HG03457 (cell line): Measurements from ENCODE around the gene SEC11C.

Source experiments
- ATAC-seq: cut with Tn5 transposase; IDR thresholded peaks from one replicate; pipeline ENCODE4 v1.9.1; 2021; ENCODE audit warnings: moderate number of reproducible peaks; ENCODE audit not compliant: unreplicated experiment

SEC11C gene

GRCh38 chr18:59207506-59207905 is 67.8 kb downstream of the SEC11C start:
- ATAC-seq = no peak
